Astrocyte (in vitro differentiated cells and primary cell): ENCODE results near the gene EML1. TPM values are rescaled to one million over a fixed set of nuclear protein-coding genes. Genes with fewer than 3 reads are reported as not detected.

Experiments
- DNase-seq: peaks from one replicate; pipeline ENCODE4 v3.0.0-alpha.2; 2010; ENCODE audit warnings: low read depth
- FAIRE-seq: peaks from 2 replicates; lab custom pipeline; 2011; peaks lifted over from hg19 to GRCh38; lab: Jason Lieb, UNC
- H2AFZ ChIP-seq: 2 replicates; pipeline ENCODE4 v1.6.0; 2012; ENCODE audit warnings: low read depth, low read length, inconsistent platforms
- H3K27ac ChIP-seq: 2 replicates; pipeline ENCODE4 v1.5.1; 2011; ENCODE audit warnings: low read depth, low read length, inconsistent platforms
- H3K27me3 ChIP-seq: 2 replicates; pipeline ENCODE4 v1.6.0; 2011; ENCODE audit warnings: low read length, inconsistent platforms; ENCODE audit not compliant: insufficient read depth
- H3K36me3 ChIP-seq: 2 replicates; pipeline ENCODE4 v1.5.1; 2011; ENCODE audit warnings: low read length, inconsistent platforms; ENCODE audit not compliant: insufficient read depth
- H3K4me1 ChIP-seq: 2 replicates; pipeline ENCODE4 v1.5.1; 2011; ENCODE audit warnings: low read length, inconsistent platforms; ENCODE audit not compliant: insufficient read depth
- H3K4me2 ChIP-seq: 2 replicates; pipeline ENCODE4 v1.6.0; 2012; ENCODE audit warnings: low read length, inconsistent platforms
- H3K4me3 ChIP-seq: 2 replicates; pipeline ENCODE4 v1.5.1; 2011; ENCODE audit warnings: low read depth, mild to moderate bottlenecking, low read length, inconsistent platforms; ENCODE audit not compliant: insufficient read depth
- H3K79me2 ChIP-seq: 2 replicates; pipeline ENCODE4 v1.6.0; 2012; ENCODE audit warnings: mild to moderate bottlenecking, low read length, inconsistent platforms; ENCODE audit not compliant: insufficient read depth
- H3K9ac ChIP-seq: 2 replicates; pipeline ENCODE4 v1.6.0; 2012; ENCODE audit warnings: mild to moderate bottlenecking, low read length, inconsistent platforms
- H3K9me3 ChIP-seq: 2 replicates; pipeline ENCODE4 v1.5.1; 2012; ENCODE audit warnings: low read depth, mild to moderate bottlenecking, low read length, inconsistent platforms; ENCODE audit not compliant: insufficient read depth
- H4K20me1 ChIP-seq: 2 replicates; pipeline ENCODE4 v1.6.0; 2012; ENCODE audit warnings: low read length, inconsistent platforms; ENCODE audit not compliant: insufficient read depth
- H3K27ac Mint-ChIP-seq: one replicate; pipeline ENCODE4 v1.8.0; 2021; ENCODE audit warnings: mild to moderate bottlenecking, mixed read lengths; ENCODE audit not compliant: unreplicated experiment
- H3K27me3 Mint-ChIP-seq: one replicate; pipeline ENCODE4 v1.8.0; 2021; ENCODE audit warnings: low read depth, mixed read lengths; ENCODE audit not compliant: unreplicated experiment
- H3K36me3 Mint-ChIP-seq: one replicate; pipeline ENCODE4 v1.8.0; 2021; ENCODE audit warnings: low read depth, mixed read lengths; ENCODE audit not compliant: unreplicated experiment
- H3K4me1 Mint-ChIP-seq: one replicate; pipeline ENCODE4 v1.8.0; 2021; ENCODE audit warnings: low read depth, mixed read lengths; ENCODE audit not compliant: unreplicated experiment
- H3K4me3 Mint-ChIP-seq: one replicate; pipeline ENCODE4 v1.8.0; 2021; ENCODE audit warnings: mild to moderate bottlenecking, moderate library complexity, mixed read lengths; ENCODE audit not compliant: unreplicated experiment
- H3K9me3 Mint-ChIP-seq: one replicate; pipeline ENCODE4 v1.8.0; 2021; ENCODE audit warnings: mild to moderate bottlenecking, mixed read lengths; ENCODE audit not compliant: unreplicated experiment
- EZH2 ChIP-seq: IDR thresholded peaks from 2 replicates; pipeline ENCODE4 v1.6.1; 2012; ENCODE audit warnings: mild to moderate bottlenecking, low read length, inconsistent platforms; ENCODE audit not compliant: insufficient read depth
- total RNA-seq: library from RNA; stranded (reverse); gene quantifications from 2 replicates; pipeline ENCODE4 v1.2.1, GENCODE V29; 2021
- TF ChIP-seq, protein P1 (sequence below): IDR thresholded peaks from 2 replicates; pipeline ENCODE4 v1.5.1; 2011; ENCODE audit warnings: low read depth, mild to moderate bottlenecking, inconsistent platforms, low read length, moderate library complexity; ENCODE audit not compliant: insufficient read depth

The EML1 gene
- total RNA-seq, 1 donor from 2014 or later, result 17.1 TPM

DNA sequence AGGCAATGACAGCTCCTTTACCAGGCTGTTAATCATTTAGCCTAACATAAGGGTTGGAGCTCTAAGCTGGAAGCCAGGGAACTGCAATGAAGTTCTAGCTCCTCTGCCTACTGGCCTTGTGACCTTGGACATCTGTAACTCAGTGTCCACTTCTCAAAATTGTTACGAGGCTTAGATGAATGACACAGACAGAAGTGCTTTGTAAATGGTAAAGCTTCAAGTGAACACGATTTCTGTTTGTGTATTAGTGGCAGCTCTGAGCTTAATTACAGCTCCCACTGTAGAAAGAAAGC is 122.8 kb downstream of the EML1 start:
- TF ChIP-seq, protein P1, sequence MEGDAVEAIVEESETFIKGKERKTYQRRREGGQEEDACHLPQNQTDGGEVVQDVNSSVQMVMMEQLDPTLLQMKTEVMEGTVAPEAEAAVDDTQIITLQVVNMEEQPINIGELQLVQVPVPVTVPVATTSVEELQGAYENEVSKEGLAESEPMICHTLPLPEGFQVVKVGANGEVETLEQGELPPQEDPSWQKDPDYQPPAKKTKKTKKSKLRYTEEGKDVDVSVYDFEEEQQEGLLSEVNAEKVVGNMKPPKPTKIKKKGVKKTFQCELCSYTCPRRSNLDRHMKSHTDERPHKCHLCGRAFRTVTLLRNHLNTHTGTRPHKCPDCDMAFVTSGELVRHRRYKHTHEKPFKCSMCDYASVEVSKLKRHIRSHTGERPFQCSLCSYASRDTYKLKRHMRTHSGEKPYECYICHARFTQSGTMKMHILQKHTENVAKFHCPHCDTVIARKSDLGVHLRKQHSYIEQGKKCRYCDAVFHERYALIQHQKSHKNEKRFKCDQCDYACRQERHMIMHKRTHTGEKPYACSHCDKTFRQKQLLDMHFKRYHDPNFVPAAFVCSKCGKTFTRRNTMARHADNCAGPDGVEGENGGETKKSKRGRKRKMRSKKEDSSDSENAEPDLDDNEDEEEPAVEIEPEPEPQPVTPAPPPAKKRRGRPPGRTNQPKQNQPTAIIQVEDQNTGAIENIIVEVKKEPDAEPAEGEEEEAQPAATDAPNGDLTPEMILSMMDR, result no peak
- no peak for TF ChIP-seq EZH2
- Mint-ChIP-seq H3K36me3 (peaks cover 6% of the 10 kb centered on the region), H3K27me3 (peaks cover 4% of the 10 kb centered on the region), H3K4me3 (no peak overlapping the region), H3K4me1 (peaks cover 5% of the 10 kb centered on the region), H3K27ac (no peak overlapping the region), H3K9me3 (peaks cover 2% of the 10 kb centered on the region)
- Histone ChIP-seq H3K9ac (no peak overlapping the region), H3K79me2 (no peaks in the 10 kb centered on the region), H3K27ac (no peak overlapping the region), H2AFZ (no peak overlapping the region), H3K36me3 (peaks cover 15% of the 10 kb centered on the region), H3K4me3 (no peak overlapping the region), H3K4me1 (peaks cover 3% of the 10 kb centered on the region), H3K9me3 (no peaks in the 10 kb centered on the region), H3K27me3 (no peaks in the 10 kb centered on the region), H3K4me2 (no peak overlapping the region), H4K20me1 (no peaks in the 10 kb centered on the region)
- DNase-seq (no peak), FAIRE-seq (no peak)

DNA sequence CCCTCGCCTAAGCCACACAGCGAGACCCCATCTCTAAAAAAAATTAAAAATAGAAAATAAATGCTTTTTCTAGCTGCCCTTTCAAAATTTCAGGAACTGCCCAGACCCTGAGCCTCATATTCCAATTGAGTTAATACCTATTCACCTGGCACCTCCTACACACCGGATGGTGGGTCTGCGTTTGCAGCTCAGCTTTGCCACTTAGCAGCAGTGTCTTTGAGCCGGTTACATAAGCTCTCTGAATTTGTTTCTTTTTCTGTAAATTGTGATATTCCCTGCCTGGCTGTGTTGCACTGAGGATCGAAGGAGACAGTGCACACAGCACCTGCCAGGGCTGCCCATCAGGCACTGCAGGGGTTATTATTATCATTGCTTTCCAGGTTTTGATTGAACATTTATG is 125.6 kb downstream of the EML1 start:
- H3K9me3 Mint-ChIP-seq, result peaks cover 2% of the 10 kb centered on the region
- H3K4me2 ChIP-seq, result no peak overlapping the region
- H3K4me1 ChIP-seq, result no peaks in the 10 kb centered on the region
- H3K36me3 Mint-ChIP-seq, result peaks cover 6% of the 10 kb centered on the region
- no peak overlapping the region for H3K9ac ChIP-seq
- H2AFZ ChIP-seq, result no peak overlapping the region
- H3K4me3 Mint-ChIP-seq, result no peak overlapping the region
- H3K9me3 ChIP-seq, result no peaks in the 10 kb centered on the region
- DNase-seq (no peak), FAIRE-seq (no peak)
- no peak overlapping the region for H3K27ac ChIP-seq
- H3K27ac Mint-ChIP-seq, result no peak overlapping the region
- no peaks in the 10 kb centered on the region for H3K27me3 ChIP-seq
- H3K79me2 ChIP-seq, result no peaks in the 10 kb centered on the region
- no peaks in the 10 kb centered on the region for H3K4me1 Mint-ChIP-seq
- no peaks in the 10 kb centered on the region for H4K20me1 ChIP-seq
- H3K27me3 Mint-ChIP-seq, result peaks cover 4% of the 10 kb centered on the region
- peaks cover 21% of the 10 kb centered on the region for H3K36me3 ChIP-seq
- no peak overlapping the region for H3K4me3 ChIP-seq
- no peak for TF ChIP-seq EZH2
- TF ChIP-seq, protein P1, result no peak

DNA sequence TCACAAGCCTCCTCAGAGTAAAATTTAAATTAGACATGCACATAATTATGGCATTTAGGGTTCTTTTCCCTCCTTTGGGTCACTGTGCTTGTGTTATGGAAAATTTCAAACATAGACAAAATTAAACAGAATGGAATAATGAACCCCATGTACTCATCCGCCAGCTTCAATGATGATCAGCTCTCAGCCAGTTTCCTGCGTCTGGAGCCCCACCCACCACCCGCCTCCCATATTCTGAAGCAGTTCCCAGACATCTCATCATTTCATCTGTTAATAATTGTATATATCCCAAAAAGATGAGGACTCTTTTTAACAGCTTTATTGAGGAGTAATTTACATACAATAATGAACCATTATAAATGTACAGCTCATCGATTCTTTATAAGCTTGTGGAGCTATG is 128.2 kb downstream of the EML1 start:
- H3K27ac ChIP-seq, result no peak overlapping the region
- no peak overlapping the region for H3K4me2 ChIP-seq
- H3K36me3 ChIP-seq, result peaks cover 17% of the 10 kb centered on the region
- no peak overlapping the region for H2AFZ ChIP-seq
- TF ChIP-seq, protein P1, result no peak
- TF ChIP-seq EZH2, result no peak
- no peak for DNase-seq
- no peaks in the 10 kb centered on the region for H3K27me3 ChIP-seq
- no peak overlapping the region for H3K9ac ChIP-seq
- no peaks in the 10 kb centered on the region for H3K9me3 ChIP-seq
- no peaks in the 10 kb centered on the region for H3K4me1 ChIP-seq
- no peak overlapping the region for H3K27ac Mint-ChIP-seq
- no peaks in the 10 kb centered on the region for H3K79me2 ChIP-seq
- H3K4me3 ChIP-seq, result no peak overlapping the region
- H3K4me1 Mint-ChIP-seq, result no peaks in the 10 kb centered on the region
- H4K20me1 ChIP-seq, result no peaks in the 10 kb centered on the region
- H3K9me3 Mint-ChIP-seq, result no peaks in the 10 kb centered on the region
- no peak for FAIRE-seq
- peaks cover 2% of the 10 kb centered on the region for H3K27me3 Mint-ChIP-seq
- H3K36me3 Mint-ChIP-seq, result peaks cover 13% of the 10 kb centered on the region
- H3K4me3 Mint-ChIP-seq, result no peak overlapping the region
